NCI-H1417 treated with DMSO at 0.1 percent for 48 hours (cell line): Measurements from ENCODE around the gene SLC6A3.

ENCODE experiments used
- DNase-seq: peaks from one replicate; lab custom pipeline; 2025; lab: John Stamatoyannopoulos, UW

SLC6A3 gene

DNA sequence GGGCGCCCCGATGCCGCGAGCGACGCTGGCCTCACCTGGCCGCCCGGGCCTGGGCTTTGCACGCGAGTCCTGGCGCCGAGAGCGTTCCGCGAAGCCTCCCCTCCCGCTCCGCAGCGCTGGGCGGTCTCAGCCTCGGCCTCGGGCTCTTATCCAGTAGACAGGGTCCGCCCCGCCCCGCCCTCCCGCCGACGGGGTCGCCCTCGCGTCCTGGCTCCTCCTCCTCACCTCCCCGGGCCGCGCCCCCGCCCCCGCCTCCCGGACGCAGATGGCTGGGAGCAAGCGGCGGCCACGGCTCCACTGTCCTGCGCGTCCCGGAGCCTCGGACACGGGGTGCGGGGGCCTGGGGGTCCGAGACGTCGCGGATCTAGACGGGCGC, at the start of gene SLC6A3:
TSS of gene SLC6A3 (minus strand) at position 128 of the 376 bp plus-strand sequence. CDS start 2,243 bp downstream, outside the sequence.
- no peak for DNase-seq

DNA sequence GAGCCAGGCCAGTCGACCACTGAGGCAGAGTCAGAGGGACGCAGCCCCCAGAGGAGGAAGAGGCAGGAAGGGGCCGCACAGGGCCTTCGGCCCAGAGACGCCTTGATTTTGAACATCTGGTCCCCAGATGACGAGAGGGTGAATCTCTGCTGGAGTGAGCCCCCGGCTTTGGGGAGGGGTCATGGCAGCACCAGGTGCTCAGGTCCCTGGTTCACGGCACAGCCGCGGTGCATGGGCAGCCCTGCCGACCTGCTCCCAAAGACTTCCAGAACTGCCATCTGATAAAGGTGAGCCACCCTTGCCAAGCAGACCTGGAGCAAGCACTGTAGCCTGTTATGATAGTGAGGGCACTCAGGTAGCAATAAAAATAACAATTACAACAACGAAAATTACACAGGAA, 48.7 kb upstream of the SLC6A3 start:
- no peak for DNase-seq

DNA sequence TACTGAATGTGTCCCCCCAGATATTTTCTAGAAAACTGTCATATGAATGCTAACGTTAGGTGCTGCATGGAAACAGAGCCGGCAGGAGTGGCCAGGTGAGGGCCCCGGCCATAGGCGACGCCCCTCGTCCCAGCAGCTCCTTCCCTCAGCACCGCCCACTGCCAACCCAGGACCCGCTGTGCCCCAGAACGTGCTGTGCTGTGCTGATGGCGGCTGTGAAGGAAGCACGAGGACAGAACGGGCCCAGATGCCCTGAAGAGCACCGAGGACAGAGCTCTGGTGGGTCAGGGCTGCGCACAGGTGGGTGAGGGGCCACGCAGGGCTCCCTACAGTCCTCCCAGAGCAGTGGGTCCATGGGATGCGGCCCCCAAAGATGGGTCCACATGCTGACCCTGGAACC, 48.2 kb upstream of the SLC6A3 start:
- no peak for DNase-seq

- no peak for DNase-seq
These were observed 47.5 kb upstream of the SLC6A3 start for GRCh38 chr5:1492757-1493156.

GRCh38 chr5:1490376-1490775, 45.1 kb upstream of the SLC6A3 start:
- no peak for DNase-seq

GRCh38 chr5:1489754-1490153, 44.5 kb upstream of the SLC6A3 start:
- no peak for DNase-seq

DNA sequence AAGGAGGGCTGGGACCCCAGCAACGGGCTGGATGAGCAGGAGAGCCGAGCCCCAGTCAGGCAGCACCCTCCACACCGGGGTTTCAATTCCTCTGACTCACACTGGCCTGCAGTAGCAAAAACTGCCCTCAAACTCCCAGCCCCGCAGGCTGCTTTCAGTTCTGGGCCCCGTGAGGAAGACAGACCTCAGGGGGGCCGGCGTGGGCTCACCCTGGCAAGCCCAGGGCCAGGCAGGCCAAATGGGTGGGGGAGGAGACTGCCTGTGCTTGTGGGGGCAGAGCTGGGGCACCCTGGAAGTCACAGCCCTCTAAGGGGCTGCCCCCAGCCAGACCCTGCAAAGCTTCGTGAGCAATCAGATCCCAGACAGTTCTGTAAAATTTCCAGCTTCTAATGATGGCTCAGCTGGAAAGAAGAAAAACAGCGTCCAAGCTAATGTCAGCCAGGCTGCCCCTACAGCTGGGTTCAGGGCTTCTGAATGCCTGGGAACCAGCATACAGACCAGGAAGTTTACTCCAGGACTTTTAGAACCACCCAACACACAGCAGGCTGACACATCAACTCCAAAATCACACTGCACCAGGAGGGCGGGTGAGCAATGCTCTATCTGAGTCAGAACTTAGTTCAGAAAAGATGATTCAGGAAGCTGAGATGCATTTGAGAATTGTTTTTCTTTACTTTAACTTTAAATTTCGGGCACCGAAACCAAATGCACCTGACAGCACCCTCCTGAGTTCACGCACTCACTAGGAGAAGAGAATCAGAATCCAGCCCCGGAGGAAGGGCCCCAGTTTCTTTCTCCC, 43.8 kb upstream of the SLC6A3 start:
- no peak for DNase-seq

DNA sequence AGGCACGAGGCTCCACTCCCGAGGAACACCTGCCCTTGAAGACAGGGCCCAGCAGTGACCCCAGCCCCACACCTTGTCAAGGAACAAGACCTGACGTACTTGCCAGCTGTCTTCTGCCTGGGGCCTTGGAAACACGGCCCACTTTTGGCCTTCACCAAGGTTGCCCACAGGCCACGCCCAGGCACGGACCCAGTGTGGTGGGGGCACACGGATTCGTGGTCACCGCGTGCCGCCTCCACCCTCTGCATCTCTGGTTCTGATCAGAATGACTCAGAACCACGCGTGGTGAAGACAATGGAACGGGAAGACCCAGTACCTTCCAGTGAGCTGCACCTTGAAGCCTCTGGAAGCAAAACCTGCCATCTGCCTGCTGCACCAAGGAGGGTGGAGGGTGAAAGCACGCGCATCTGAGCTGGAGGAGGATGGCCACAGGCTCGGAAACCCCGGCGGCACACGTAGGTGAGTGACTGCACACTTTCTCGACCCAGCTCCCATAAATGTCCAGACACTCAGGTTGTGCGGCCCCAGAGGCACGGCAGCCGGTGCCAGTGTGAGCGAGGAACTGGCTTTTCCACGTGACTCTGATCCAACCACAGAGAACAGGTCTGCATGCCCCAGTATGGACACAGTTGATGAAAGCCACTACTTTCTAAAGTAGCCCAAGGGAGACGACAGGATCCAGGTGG, 42.0 kb upstream of the SLC6A3 start:
- no peak for DNase-seq

GRCh38 chr5:1486271-1486670, 41.0 kb upstream of the SLC6A3 start:
- DNase-seq, result no peak

DNA sequence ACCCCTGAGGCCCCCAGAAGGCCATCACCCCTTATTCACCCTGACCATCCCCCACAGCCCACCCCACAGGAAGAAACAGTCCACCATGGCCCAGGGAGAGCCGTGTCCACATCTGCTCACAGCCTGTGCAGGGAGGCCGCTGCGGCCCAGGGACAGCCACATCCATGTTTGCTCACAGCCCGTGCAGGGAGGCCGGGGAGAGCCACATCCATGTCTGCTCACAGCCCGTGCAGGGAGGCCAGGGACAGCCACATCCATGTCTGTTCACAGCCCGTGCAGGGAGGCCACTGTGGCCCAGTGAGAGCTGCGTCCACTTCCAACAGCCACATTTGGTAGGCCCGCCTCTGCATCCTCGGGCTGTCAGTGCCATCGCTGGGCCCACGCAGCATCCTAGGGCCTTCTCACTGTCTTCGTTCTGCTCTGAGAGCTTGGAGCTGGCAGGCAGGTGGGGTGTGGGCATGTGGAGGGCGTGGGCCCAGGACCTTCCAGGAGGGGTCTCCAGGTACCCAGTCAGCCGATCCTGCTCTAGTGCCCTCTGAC, 40.4 kb upstream of the SLC6A3 start:
- DNase-seq, result no peak

DNA sequence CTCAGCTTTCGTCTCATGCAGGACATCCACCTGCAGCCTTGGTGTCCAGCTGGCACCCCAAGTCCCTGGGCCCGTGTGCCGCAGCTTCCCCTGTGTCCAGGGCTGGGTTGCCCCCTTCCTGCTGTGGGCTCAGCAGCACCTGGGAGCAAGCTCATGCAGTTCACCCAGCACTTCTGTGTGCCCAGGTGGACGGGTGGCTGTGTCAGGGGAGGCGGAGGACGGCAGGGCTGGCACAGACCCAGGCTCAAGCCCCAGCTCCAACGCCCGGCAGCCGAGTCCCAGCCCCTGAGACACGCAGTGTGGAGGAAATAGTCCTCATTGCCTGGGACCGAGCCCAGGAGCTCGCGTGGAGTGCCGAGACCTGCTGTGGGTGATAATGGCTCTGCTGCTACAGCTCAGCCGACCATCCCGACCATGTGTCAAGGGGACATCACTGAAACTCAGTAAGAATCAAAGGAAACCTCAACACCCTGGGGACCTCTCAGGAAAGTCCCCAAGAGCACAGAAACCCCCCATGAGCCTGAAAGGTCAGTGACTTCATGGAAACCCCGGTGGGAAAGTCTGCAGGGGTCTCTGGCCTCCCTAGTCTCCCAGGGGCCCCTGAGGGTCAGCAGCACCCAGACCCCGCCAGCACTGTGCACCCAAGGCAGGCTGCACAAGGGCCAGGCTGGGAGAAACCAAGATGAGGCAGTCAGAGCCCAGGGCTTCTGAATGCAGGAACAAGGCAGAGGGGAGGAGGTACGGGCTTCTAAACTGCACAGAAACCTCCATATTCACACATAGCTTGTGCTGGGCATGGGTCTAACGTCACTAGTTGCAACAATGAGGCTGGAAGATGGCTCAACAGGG, 39.7 kb upstream of the SLC6A3 start:
- no peak for DNase-seq

DNA sequence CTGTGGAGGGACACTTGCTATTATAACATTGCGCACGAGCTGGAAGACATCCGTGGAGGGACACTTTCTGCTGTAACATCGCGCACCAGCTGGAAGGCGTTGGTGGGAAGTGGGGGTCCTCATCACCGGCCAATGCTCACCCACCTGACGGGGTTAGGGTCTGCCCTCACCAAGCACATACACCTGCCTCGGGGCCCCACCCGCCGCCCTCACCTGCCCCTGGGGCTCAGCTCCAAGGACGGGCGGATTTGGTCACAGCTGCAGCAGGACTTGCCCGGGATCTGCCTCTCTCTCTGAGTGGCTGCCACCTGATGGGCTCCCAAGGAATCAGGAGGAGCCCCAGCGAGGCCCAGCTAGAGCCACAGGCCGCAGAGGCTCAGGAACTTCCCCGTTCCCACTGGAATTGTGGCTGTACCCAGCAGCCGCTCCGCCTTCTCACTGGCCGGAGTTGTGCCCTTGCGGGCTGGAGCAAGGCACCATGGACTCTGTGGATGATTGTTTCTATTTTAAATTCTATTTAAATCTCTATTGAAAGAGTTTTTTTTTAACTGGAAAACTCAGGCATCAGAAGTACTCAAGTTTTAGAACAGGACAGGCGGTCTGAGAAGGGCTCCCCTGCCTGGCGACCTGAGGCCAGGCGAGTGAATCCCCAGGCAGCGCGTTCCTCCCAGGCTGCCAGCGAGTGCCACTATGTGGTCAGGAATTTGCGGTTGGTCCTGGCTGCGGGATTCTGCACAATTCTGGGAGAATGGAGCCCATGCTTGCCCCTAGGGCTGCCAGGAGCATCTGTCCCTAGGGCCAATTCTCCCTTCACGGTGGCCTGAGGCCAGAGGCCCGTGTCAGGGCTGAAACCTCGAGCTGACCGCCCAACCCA, 38.9 kb upstream of the SLC6A3 start:
- DNase-seq, result no peak

- DNase-seq, result no peak
These were observed 37.8 kb upstream of the SLC6A3 start for GRCh38 chr5:1483064-1483463.

- DNase-seq, result no peak
These were observed 36.7 kb upstream of the SLC6A3 start for GRCh38 chr5:1481959-1482331.

DNA sequence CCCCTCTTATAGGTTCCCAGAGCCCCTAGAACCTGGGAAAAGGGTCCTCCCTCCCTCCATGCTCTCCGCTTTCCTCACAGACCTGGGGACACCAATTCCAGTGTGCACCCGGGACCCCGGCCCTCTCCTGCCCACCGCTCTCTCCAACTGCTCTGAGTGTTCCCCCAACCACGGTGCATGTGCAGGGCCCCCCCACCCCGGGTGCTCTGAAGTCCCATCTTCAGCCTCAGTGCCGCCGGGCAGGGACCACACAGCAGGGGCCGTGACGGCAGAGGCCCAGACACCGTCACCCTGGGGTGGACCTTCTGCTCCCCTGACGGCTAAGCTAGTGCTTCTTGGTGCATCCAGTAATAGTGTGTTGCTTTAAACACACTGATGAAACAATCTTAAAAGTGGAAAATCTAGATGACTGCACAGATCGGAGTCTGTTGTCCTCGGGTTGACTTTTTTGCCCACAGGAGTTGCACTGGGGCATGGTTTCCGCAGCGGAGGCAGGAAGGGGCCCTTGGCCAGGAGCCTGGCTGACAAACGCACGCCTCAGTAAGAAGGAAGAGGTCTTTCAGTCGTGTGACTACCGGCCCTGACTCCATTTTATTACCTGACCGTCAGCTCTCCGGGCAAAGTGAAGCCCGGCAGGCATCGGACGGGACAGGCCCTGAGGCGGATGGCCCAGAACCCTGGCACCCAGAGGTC, 36.2 kb upstream of the SLC6A3 start:
- no peak for DNase-seq

DNA sequence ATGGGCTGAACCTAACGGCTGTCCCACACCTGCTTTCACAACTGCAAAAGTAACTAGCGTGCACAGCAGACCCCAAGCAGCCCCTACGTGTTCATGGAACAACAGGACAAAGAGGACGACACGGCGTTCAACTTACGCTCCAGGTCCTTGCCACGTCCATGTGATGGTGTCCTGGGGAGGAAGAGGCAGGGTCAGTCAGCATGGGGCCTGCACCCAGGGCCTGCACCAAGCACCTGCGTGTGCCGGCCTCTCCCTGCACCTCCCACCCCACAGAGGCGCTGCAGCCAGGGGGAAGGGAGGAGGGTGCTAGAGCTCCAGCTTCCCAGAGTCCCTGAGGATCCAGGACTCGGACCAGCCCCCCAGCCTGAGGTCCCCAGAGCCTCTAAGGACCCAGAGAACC, 35.6 kb upstream of the SLC6A3 start:
- DNase-seq, result no peak

DNA sequence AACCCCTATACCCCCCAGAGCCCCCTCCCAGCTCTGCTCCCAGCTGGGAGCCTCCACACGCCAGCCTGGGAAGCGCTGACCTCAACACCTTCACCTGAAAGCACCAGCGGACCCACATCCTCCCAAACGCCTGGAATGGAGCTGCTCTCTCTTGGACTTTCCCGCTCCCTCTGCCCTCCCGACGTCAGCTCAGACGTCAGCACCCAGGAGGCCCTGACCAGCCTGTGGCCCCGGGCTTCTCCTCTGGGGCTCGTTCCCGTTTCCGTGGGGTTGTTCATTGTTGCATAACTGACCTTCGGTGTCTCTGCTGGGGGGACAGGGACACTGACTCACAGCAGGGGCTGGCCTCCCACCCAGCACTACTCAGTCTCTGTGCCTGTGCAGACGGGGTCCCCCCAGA, 35.0 kb upstream of the SLC6A3 start:
- DNase-seq, result no peak

DNA sequence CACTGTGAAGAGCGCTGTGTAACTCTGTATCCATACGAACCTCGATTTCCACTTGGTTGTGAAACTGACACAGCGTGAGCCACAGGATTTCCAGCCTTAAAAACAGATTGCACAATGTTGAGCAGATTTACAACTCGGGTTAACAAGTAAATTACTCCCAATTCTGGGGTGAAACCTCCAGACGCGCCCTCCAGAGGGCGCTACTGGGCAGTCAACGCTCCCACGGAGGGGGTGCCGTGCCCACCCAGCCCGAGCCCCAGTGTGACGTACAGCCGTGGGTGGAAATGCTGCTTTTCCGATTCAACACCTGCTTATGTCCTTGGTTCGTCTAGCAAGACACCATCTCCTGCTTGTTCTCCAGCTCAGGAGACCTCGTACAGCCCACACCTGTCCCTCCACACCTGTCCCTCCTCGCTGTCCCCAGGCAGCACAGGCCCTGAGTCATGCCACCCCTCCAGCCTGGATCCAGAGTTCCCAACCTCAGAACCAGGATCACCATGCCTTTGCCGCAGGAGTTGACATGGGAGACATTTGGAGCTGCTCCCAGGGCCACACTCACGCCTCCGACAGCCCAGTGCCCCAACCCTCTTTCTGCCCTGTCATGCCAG, 34.4 kb upstream of the SLC6A3 start:
- DNase-seq, result no peak

GRCh38 chr5:1479066-1479465, 33.8 kb upstream of the SLC6A3 start:
- no peak for DNase-seq

DNA sequence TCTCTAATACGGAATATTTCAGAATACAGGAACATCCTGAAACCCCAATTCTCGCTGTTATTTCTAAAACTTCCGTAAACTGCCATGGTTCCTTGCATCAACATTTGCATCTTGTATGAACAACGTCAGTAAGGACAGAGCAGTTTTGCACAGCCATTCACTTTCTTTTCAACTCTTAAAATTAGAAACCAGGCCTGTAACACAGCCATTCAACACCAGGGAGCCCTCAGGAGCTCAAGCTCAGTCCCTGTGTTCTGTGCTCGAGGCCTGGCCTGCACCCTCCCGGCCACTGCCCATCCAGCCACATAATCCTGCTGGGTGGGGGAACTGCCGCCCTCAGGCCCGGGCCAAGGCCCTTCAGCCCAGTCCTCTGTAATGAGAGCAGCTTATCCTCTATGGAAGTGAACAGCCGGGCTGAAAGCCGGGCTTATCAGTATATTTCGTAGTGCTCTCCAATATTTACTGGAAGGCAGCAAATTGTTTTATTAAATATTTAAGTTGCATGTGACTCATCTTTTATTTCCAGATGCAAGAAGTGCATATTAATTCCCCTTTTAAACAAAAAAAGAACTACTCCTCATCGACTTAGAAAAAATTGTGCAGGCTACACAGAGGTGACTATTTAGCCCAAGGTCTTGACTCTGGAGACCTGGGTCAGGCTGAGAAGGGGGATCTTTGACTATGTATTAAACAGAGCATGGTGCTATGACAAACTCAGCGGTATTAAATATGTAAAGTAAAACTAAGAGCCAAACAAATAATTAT, 33.2 kb upstream of the SLC6A3 start:
- no peak for DNase-seq
